Astrocyte of the spinal cord (primary cell): ENCODE data around the gene RASD2.

ENCODE experiments used
- DNase-seq: peaks from one replicate; pipeline ENCODE4 v3.0.0; 2011; ENCODE audit warnings: low read depth, low spot score
- H3K4me3 ChIP-seq: 2 replicates; pipeline ENCODE4 v1.5.1; 2011; ENCODE audit warnings: low read depth, mild to moderate bottlenecking, low read length, moderate library complexity
- in situ Hi-C: cut with HindIII; loops from 2 replicates; pipeline ENCODE4 v1.10.0; 2017; ENCODE audit warnings: low sequenced_read_pairs
- TF ChIP-seq, protein P1 (sequence below): IDR thresholded peaks from 2 replicates; pipeline ENCODE4 v1.5.1; 2012; ENCODE audit warnings: low read depth, mild to moderate bottlenecking, low read length, inconsistent platforms

Gene RASD2

DNA sequence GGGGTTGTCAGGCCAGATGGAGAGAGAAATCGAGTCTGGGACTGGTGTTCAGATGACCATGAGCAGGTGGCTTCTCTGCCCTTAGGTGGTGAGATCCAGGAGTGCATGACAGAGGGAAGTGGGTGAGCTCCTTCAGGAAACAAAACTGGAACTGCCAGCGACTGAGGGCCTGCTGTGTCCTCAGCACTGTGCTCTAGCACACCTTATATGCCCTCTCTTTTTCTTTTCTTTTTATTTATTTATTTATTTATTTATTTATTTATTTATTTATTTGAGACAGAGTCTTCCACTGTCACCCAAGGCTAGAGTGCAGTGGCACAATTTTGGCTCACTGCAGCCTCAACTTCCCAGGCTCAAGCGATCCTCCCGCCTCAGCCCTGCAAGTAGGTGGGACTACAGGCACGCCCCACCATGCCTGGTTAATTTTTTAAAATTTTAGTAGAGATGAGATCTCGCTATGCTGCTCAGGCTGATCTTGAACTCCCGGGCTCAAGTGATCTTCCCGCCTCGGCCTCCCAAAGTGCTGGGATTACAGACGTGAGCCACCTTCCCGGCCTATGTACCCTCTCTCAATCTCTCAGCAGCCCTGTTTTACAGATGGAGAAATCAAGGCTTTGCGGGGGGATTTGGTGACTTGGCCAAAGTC, 14.8 kb upstream of the RASD2 start:
- TF ChIP-seq, protein P1, sequence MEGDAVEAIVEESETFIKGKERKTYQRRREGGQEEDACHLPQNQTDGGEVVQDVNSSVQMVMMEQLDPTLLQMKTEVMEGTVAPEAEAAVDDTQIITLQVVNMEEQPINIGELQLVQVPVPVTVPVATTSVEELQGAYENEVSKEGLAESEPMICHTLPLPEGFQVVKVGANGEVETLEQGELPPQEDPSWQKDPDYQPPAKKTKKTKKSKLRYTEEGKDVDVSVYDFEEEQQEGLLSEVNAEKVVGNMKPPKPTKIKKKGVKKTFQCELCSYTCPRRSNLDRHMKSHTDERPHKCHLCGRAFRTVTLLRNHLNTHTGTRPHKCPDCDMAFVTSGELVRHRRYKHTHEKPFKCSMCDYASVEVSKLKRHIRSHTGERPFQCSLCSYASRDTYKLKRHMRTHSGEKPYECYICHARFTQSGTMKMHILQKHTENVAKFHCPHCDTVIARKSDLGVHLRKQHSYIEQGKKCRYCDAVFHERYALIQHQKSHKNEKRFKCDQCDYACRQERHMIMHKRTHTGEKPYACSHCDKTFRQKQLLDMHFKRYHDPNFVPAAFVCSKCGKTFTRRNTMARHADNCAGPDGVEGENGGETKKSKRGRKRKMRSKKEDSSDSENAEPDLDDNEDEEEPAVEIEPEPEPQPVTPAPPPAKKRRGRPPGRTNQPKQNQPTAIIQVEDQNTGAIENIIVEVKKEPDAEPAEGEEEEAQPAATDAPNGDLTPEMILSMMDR: no peak
- no peak overlapping the region for H3K4me3 ChIP-seq
- DNase-seq: no peak
- in situ Hi-C loops: no loop called here

DNA sequence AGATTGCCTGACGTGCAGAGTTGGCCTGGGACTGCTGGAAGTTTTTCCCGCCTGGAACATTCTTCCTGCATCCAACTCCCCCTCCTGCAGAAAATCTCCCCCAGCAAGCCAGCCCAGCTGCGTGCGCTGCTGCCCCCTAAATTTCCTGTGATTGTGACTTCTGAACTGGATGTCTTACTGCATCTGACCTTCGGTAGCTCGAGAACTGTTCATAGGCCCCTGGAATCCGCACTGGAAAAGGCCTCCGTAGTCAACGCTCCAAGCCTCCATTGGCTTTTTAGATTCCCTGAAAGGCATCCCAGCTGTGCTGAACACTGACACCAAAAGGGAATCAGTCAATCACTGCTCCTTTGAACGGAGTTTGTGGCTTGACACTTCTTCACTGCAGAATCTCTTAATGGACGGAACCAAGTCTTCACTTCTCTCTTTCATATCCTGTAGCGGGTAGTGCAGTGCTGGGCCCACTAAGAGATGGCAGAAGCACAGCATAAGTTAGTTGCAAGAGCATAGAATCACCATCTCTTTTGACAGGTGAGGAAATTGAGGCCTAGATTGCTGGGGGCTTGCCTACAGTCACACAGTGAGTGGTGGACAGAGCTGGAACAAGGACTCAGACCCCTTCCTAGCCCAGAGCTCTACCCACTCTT, 14.2 kb upstream of the RASD2 start:
- TF ChIP-seq, protein P1: no peak
- no peak overlapping the region for H3K4me3 ChIP-seq
- in situ Hi-C loops: no loop called here
- no peak for DNase-seq

DNA sequence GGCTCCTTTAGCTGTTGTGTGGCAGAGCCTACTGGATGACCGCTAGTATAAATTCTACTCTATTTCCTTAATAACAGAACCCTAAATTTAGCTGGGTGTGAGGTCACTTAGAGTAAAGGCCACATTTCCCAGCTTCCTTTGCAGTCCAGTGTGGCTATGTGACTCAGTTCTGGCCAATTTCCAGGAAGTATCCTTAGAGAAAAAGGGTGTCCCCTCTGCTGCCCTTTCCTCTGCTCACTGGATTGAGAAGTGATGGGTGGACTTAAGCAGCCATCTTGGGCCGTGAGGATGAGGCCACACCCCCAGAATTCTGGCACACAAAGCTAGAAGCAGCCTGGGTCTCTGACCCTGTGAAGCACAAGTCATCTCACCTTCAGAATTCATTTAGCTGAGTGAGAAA, 11.7 kb upstream of the RASD2 start:
- no peak for DNase-seq
- TF ChIP-seq, protein P1: no peak
- in situ Hi-C loops: no loop called here
- no peak overlapping the region for H3K4me3 ChIP-seq

DNA sequence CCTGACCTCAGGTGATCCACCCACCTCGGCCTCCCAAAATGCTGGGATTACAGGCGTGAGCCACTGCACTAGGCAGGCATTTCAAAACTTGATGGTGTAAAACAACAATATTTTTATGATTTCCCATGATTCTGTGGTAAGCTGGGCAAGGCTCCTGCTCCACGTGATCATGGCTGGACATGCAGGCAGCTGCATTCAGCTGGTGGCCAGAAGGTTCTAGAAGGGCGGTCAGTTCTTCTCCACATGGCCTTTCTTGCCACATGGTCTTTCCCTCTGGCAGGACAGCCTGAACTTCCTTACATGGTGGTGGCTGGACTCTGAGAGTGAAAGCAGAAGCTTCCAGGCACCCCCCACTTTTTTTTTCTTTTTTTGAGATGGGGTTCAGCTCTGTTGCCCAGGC, 9.9 kb upstream of the RASD2 start:
- in situ Hi-C loops: no loop called here
- TF ChIP-seq, protein P1: no peak
- no peak overlapping the region for H3K4me3 ChIP-seq
- DNase-seq: no peak

DNA sequence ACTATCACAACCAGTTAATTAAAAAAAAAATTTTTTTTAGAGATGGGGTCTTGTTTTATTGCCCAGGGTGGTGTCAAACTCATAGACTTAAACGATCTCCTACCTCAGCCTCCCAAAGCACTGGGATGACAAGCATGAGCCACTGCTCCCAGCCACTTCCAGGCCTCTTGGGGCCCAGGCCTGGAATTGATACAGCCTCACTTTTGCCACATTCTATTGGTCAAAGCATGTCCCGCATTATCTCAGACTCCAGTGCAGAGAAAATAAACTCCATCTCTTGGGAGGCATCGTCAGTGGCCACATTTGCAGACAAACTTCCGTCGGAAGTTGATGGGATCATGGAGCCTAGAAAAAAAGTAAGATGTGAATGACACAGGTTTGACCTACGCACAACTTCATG, 9.4 kb upstream of the RASD2 start:
- DNase-seq: no peak
- in situ Hi-C loops: no loop called here
- TF ChIP-seq, protein P1: no peak
- H3K4me3 ChIP-seq: no peak overlapping the region

DNA sequence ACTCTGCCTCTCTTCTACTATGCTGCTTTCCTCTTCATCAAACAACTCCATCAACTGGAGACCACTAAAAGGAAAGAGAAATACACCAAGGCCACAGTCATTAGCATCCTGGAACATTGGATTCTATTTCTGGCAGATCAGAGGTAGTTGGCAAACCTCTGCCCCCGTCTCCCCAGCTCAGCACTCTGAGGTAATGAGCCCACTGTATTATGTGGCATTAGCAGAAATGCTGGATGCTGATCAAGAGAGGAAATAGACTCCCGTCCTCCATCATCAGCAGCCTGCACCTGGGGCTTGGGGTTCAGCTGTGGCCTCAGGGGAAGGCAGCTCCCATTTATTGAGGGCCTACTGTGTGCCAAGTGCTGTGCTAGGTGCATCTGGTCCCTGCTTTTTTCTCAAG, 9.0 kb upstream of the RASD2 start:
- no peak for DNase-seq
- TF ChIP-seq, protein P1: no peak
- in situ Hi-C loops: no loop called here
- H3K4me3 ChIP-seq: no peak overlapping the region
